ENCODE data around the gene SLC12A6.
"Not testable (repeated sequence)": the region's sequence is repeated elsewhere in the genome, so short reads cannot be mapped to it uniquely, and the experiment has no call there.

SLC12A6 gene

GRCh38 chr15:34252545-34252944 lies 85.0 kb downstream of the SLC12A6 start:
- no peak for DNase-seq

DNA sequence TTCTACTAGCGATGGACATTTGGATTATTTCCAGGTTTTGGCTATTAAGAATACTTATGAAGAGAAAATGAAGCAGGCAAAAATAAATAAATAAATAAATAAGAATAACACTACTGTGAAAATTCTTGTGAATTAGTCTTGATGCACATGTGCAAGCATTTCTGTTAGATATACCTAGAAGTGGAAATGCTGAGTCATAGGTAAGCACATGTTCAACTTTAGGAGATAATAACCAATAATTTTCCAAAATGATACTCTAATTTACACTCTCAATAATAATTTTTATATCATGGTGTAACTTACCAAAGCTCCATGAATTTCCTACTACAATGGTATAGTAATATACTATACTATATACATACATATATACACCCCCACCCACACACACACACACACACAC lies 89.4 kb downstream of the SLC12A6 start:
- no peak for DNase-seq

DNA sequence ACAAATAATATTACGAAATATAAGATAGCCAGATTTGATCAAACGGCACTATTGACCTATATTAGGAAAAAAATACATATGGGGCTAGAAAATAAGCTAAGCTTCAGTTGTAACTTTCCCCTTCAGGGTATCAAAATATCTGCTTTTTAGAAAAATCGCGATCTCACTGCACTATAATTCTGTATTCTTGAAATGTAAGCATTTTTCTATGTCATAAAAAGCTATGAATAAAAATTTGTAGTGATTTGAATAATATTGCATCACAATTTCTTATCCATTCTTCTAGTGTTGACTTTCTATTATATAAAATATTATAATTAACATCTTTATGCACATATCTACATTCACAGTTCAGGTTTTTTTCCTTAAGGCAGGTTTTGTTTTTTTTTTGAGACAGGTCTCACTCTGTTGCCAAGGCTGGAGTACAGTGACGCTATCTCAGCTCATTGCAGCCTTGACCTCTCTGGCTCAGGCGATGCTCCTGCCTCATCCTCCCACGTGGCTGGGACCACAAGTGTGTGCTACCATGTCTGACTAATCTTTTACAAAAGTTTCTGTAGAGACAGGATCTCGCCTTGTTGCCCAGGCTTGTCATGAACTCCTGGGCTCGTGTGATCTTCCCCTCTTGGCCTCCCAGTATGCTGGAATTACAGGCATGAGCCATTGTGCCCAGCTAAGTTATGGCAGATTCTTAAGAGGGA lies 91.2 kb downstream of the SLC12A6 start:
- DNase-seq: no peak

- DNase-seq: no peak
Observed at GRCh38 chr15:34243226-34243625, 94.4 kb downstream of the SLC12A6 start.

DNA sequence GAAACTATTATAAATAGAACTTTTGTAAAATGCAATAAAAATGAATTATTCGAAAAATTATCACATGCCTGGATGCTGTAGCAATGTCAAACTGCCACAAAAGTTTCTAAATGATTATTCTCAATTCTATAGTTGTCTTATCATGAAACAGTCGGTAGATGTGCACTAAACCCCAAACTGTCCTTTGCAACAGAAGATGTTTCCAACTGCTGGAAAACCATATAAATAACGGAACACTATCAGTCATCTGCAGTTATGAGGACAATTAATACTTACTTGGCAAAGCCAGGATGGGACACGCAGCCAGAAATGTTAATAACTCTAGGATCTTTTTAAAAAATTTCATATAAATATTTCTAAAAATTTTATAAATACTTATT lies 95.3 kb downstream of the SLC12A6 start:
- DNase-seq: no peak

DNA sequence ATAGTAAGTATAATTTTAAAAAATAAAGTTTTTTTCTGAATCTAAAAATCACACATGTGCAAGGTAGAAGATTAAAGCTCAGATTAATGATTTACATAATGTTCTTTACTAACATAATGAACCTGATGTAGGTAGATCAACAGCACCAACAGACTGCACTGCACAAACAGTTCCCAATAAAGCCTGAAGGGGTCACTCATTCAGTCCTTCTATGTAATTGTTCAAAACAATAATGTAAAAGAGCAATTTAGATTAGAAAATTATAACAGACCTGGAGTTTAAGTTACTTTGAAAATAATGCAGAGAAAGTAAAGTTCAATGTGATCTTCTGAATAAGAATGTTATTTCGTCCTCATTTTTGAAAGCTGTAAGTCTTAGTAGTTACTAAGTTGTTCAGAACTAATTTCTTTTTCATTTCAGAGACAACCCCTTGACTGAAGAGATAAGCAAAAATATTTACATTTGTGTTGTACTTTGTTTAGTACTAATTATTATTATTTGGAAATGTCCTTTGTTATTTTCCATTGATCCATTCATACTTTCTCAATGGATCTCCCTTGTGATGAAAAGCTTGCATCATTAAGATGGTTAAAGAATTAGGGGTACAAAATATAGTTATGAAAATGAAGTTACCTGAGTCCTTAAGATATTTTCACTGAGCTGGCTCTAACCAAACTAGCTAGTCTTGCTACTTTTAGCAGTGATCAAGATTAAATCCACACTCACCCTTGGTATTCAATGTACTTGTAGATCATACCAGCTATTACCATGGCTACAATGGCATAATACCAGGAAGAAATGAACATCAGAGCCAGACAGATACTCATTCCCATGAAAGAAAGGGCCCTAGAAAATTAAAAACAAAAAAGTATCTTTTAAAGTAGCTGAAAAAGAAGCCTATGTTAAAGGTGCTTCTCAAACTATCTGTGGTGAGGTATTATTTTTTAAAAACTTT lies 95.9 kb downstream of the SLC12A6 start:
- peak; percentile 21 for DNase-seq

DNA sequence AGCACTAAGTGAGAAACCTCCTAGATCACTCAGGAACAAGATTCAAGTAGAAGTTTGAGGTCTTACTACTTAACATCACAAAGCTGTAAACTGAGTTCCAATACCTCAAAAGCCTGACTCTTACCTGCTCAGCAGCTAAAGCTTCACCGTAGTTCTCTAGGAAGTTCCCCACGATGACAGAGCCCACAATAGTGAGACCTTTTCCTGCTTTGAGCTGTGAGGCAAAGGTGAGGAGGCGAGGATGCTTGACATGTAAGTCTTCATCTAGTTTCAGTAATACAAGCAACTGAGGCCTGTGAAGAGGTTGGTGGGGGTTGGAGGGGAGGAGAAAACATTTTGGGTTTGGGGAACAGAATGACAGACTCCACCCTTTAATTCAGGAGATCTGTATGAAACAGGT lies 97.0 kb downstream of the SLC12A6 start:
- no peak for DNase-seq

DNA sequence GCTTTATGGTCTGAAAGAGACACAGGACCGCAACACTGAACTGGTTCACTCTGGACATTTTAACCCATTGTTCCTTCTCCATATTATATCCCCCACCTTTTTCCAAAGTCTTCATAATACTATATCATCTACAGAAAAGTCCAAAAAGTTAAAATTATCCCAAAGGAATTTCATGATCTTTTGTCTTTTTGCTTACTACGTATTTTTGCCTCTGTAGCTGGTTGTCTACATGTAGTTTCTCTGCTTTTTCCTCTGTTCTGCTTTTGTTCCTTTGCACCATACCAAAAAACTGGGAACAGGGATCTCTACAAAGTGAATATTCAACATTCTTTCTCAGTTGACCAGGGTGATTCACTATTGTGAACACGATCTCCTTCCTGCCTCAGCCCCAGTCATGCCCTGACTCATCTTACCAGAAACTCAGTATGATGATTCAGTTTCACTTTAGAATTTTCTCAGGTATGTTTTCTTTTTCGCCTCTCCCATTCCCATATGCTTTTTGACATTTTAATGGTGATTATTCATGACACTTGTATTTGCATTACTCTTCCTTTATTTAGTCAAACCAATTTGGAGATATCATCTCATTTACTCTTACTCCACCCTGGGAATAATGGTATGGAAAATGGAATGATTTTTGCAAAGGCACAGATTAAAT lies 98.3 kb downstream of the SLC12A6 start:
- peak; percentile 92 for DNase-seq

DNA sequence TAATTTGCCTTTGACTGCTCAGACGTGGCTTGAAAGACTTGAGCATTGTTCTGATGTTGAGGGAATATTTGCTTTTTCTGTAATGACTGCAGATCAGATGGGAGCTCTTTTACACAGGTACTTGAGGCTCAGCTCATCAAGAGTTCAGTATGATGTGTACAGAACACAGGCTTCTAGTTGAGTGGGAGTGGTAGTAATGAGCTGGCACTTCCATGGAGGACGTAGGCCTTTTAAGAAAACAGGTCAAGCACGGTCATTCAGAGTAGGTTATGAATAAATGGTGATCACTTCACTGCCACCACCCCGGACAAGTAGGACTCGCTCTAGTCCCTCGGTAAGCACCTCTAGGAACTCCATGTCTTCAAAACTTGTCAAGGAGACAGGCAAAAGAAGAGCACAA lies 104.0 kb downstream of the SLC12A6 start:
- no peak for DNase-seq

- DNase-seq: no peak
Observed at GRCh38 chr15:34223904-34224596, 113.5 kb downstream of the SLC12A6 start.

GRCh38 chr15:34217587-34218225 lies 119.9 kb downstream of the SLC12A6 start:
- peak; percentile 63 for DNase-seq

- DNase-seq: no peak
Observed at GRCh38 chr15:34216527-34217270, 120.9 kb downstream of the SLC12A6 start.

GRCh38 chr15:34214135-34214534 lies 123.4 kb downstream of the SLC12A6 start:
- no peak for DNase-seq

- DNase-seq: no peak
Observed at GRCh38 chr15:34213690-34214089, 123.9 kb downstream of the SLC12A6 start.

DNA sequence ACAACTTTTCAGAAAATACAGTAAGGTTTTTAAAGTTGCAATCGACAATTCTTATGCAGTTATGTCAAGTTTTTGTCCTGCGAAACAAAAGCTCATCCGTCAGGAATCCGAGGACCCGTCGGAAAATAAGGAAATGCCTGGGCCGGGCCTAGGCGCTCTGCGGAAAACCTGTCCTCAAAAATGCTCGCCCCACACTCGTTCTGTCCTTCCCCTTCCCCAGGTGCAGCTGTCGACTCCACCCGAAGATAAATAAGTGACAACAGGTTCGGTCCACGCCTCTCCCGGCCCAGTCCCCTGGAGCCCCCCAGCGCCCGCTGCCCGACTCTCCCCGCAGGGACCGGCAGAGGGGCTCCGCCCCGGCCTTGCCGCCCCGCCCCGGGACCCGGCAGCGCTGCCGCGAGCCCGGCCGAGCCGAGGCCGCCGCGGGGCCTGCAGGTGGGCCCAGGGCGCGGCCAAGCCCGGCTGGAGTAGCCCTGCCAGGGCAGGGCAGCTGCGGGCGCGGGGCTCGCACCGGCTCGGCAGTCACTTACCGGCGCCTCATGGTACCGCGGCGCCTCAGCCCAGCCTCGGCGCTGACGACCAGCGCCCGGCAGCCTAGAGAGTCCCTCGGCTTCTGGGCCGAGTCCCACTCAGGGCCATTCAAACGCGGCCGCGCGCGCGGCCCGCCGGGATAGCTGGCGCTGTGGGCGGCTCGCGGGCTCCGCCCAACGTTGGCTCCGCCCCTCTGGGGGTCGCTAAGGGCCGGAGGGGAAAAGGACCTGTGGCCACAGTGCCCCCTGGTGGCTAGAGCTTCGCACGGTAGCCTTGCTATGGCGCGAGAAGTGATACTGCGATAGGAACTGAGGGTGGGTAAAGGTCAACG lies 127.9 kb downstream of the SLC12A6 start, which contains the start of gene KATNBL1:
Gene KATNBL1 (minus strand): TSS at position 676 of the 862 bp plus-strand sequence. CDS start 46,420 bp downstream, outside the sequence.
- peak; percentile 95 for DNase-seq

DNA sequence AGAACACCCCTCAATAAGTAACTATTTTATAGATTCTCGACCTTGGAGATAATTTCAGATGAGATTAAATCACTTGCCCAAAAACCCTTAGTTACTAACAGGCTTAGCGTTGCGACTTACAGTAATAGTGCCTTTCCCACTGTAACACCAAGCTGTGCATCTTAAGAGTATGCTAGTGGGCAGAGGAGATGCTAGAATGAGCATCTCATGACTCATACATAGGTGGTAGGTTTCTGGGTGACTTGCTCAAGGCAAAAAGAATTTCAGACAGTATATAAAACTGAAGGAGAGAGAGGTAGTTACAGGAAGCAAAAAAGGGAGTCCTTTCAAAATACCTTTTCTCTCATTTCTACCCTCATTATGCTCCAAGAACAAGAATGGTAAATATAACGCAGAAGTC lies 131.6 kb downstream of the SLC12A6 start:
- DNase-seq: no peak

GRCh38 chr15:34203936-34204335 lies 133.6 kb downstream of the SLC12A6 start:
- DNase-seq: no peak

DNA sequence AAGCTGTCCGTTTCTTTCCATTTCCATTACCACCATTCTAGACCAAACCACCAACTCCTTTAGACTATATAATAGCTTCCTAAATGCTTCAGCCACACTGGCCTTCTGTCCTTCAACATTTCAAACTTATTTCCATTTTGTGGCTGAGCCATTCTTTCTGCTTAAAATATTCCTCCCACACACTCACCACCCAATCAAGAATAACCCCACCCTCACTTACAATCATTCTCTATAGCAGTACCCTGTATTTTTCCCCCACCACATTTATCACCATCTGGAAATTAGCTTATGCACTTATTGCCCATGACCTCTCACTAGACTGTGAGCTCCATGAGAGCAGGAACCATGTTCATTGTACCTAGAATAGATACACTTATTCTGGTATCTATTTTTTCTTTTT lies 134.3 kb downstream of the SLC12A6 start:
- DNase-seq: no peak

DNA sequence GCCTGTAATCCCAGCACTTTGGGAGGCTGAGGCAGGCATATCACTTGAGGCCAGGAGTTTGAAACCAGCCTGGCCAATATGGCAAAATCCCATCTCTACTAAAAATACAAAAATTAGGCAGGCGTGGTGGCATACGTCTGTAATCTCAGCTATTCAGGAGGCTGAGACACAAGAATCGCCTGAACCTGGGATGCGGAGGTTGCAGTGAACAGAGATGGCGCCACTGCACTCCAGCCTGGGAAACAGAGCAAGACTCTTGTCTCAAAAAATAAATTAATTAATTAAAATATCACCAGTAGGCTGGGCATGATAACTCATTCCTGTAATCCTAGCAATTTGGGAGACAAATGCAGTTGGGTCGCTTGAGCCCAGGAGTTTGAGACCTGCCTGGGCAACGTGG lies 144.3 kb downstream of the SLC12A6 start:
- not testable (repeated sequence) for DNase-seq

DNA sequence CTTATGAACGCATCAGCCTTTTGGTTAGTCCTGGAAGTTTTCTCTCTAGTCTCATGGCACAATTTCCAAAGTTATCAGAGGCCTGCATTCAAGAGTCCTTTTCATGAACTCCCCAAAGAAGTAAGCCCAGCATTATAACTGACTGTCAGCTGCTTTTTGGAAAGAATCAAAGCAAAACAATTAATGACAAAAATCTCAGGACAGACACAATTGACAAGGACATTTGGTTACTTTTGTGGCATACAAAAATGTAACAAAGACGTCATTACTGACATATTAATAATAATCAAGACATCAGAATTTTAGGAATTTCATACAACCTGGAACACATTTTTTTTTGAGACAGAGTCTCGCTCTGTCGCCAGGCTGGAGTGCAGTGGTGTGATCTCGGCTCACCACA lies 148.9 kb downstream of the SLC12A6 start:
- peak; percentile 3 for DNase-seq
